NCI-H2227 (cell line): ENCODE results near the gene ZSCAN20.

Experiments
- DNase-seq: peaks from one replicate; lab custom pipeline; 2025; ENCODE audit not compliant: unreplicated experiment; lab: John Stamatoyannopoulos, UW

Gene ZSCAN20

DNA sequence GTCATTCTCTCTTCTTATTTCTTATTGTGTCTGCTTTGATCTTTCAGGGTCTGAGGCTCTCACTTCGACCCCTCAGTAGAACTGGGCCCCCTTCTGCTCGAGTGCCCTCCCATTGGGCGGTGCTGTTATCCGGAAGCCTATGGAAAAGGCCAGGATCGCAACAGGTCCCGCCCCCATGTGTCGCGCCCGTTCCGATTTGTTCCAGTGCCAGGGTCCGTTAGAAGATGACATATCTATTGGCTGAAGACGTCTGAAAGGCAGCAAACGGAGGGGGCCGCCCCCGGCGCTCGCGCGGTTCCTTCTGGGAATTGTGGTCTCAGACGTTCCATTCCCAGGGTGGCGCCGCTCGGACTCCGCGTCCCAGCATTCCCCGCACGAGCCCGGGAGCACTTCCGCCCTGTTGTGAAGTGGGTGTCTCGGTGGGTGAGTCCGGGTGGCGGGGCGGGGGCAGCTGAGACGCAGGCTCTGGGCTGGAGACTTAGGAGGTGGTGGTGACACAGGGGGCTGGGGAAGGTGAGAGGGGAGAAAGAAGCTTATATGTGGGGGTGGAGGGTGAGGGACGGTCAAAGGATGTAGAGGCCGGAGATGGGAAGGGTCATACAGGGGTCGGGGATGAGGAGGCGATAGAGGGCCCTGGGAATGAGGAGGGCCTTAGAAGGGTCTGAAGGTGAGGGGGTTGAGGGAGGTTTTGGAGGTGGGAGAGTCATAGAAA lies at the start of gene ZSCAN20:
TSS of gene ZSCAN20 (plus strand) at position 377 of the 712 bp plus-strand sequence. CDS start 6,644 bp downstream, outside the sequence.
- peak; percentile 99 for DNase-seq

DNA sequence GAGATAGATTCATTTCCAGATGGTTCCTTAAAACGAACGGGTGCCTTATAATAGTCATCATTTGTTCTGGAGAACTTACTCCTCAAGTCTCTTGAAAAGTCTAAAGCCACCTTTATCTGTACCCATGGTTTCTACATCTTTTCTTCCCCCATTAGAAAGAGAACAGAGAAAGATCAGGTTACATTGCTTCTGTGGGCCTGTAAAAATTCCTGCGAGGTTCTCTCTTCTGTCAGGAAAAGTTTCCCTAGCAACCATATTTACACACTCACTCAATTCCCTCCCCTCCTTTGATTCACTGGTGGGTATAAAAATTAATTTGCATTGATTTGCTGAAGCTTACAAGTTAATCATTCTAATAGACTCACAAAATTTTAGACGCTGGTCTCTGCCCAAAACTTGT lies 48.2 kb upstream of the ZSCAN20 start:
- no peak for DNase-seq

DNA sequence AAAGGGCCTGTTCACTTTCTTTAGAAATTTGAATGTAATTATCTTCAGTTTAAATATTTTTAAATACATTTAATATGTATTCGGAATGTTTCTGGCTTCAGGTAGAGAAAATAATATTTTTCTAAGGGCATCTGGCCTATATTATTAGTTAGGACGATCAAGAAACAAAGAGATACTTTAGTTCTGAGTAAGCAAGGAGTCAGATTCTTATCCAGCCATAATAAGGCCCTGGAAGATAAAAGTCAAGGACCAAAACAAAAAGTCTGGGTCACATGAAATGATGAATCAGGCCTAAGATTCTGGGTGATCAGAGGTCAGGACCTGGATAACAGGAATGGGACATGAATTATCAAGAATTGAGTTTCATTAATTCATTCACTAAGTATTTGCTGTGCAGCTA lies 47.8 kb upstream of the ZSCAN20 start:
- DNase-seq: no peak

DNA sequence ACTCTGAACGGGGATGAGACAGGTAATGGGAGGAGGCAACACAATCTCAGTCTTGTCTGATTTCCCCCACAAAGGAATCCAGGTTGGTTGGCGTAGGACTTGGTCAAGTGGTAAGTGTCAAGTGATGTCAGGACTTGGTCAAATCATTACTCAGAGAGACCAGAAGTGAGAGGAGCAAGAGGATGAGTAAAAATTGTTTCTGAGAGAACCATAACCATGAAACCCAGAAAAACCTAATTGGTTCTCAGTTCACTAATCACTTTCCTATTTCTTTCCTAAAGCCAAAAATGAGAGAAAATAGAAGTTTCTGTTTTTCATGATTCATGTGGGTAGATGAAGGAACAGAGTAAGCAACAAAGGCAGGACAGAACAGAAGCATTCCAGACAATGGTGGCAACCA lies 46.5 kb upstream of the ZSCAN20 start:
- DNase-seq: no peak

DNA sequence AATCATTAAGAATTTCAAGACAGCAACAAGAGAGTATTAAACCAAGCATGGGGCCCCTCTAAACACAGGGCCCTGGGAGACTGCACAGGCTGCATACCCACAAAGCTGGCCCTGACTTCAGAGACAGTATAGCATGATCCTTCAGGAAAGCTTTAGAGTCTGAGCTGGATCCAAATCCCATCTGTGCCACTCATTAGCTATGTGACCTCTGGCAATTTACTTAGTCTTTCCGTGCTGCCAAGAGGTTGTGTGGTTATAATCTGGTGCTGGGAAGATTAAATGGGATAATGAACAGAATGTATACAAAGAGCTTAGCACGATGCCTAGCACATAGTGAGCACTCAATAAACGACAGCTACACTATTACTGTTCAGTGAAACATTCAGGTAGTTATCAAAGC lies 45.5 kb upstream of the ZSCAN20 start:
- no peak for DNase-seq

DNA sequence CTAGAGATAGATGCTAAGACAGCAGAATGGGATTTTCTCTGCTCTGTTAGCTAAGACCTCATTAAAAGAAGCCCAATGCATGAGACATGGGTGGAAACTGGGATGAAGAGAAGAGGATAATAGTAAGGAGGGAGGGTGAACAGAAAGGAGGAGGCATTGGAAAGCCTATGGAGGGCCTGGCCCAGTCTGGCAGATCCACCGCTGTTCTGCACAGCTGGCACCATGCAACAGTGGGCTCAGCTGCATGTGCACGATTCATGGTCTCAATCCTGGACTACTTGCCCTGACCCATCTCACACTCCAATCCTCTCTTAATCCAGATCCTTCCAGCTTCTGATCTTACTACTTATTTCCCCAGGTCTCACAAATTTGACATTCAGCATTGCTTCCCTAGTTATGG lies 43.8 kb upstream of the ZSCAN20 start:
- peak; percentile 26 for DNase-seq

DNA sequence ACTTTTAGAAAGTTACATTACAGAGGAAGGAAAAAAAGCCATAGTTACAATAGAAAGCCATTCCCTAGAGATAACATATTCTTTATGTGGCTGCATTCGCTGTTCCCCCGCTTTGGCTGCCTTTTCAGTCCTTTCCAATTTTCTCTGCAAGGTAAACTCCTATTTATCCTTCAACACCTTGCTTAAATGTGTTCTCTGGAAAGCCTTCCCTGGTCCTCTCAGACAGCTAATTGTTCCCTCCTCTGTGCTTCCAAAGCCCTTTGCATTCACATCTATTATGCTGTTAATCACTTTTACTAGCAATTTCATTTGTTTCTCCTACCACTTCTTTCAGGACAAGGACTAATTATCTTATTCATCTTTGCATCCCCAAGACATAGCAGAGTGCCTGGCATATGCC lies 43.1 kb upstream of the ZSCAN20 start:
- DNase-seq: no peak

DNA sequence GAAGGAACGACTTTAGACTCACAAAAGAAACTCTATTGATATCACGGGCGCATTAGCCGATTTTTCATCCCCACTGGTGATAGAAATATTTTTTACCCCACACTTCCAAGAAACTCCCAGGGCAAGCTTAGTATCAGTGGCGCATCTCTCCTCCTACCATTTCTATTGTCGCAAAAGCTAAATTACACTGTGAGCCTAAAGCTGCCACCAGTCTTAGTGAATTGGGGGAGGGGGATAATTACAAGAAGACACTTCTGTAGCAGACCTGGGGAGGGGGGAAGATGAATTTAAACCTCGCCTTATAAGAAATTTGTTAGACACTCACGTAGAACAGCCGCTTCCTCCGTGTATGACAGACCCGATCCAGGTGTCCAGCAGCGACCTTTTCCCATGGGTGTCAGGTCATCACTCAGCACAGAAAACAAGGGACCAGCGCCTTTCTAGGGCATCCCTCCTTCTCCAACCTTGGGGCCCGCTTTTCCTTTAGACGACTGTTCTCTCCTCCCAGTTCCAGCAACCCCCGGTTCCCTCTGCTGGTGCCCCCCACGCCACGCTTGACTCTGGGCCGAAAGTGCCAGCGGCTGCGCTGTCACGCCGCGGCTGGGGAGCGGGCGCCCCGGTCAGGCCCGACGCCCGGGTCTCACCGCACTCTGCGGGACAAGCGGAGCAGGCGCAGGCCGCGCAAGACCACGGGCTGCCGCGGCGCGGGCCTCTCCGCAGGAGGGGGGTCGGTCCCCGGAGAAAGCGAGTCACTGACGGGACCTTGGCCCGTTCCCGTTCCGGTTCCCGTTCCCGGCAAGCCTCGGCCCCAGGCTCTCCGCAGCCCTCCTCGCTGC lies 42.4 kb upstream of the ZSCAN20 start:
- DNase-seq: peak; percentile 57

DNA sequence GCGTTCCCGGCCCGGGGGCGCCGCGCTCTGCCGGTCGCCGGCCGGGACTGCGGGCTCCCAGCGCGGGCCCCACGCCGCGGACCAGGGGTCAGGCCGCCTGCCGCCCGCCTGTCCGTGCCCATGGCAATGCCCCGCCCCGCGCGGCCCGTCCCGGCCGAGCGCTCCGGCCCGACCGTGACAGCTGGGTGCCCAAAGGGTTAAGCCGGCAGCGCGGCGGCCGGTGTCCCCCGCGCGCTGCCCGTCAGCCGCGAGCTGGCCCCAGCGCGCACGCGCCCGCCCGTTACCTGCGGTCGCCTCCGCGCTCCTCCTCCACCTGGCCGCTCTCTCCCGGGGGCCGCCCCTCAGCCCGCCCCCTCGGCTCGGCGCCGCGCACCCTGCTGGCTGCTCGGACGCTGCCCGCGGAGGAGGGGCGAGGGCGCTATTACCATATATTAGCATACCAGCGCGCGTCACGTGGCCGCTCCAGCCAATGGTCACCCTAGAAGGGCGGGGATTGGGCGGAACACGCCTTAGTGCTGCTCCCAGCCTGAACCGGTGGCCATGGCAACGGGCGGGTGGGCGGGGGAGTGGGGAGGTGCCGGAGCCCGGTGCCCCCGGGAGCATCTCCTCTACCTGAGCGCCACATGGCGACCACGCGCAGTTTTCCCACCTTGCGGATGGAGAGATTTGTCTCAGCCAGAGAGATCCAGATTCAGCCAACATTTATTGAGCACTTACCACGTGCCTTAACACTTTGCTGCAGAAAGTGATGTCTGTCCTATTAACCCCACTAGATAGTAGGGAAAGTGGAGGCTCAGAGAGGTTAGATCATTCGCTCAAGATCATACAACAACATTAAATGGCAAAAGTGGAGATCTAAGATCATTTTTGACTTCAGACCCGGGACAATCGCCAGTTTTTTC lies 41.5 kb upstream of the ZSCAN20 start, which contains the start of gene PHC2:
TSS of gene PHC2 (minus strand) at position 404 of the 902 bp plus-strand sequence. CDS start 55,556 bp downstream, outside the sequence.
- peak; percentile 98 for DNase-seq

DNA sequence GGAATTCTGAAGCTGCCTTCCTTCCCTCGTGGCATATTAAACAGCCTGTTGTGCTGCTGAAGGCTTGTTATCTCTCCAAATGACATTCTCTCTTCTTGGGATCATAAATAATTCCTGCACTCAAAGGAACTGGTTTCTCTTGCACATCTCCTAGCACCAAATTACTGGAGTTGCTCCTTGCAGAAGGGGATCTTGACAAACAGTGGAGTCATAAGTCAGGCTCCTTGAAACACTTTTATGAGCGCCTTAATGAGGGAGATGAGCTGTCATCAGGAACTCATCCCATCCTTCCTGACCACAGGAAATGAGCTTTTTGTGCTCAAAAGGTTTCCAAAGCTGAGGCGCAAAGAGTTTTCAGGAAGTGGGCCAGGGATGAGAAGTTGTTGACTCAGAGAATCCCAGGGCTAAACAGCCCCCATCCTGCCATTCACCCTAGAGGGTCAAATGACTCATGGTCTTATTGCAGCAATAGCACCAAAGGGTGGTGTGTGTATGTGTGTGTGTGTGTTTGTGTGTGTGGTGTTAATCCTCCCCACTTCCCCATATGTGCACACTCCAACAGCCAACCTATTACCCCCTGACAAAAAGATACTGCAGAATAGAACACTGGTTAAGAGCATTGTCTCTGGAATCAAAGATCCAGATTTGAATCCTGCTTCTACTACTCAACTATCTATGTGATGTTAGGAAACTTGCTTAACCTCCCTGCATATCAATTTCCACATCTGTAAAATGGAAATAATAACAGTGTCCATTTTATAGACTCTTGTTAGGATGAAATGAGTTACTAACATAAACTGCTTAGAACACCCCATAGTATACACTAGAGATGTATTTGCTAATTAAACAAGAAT lies 38.7 kb upstream of the ZSCAN20 start:
- DNase-seq: peak; percentile 39

DNA sequence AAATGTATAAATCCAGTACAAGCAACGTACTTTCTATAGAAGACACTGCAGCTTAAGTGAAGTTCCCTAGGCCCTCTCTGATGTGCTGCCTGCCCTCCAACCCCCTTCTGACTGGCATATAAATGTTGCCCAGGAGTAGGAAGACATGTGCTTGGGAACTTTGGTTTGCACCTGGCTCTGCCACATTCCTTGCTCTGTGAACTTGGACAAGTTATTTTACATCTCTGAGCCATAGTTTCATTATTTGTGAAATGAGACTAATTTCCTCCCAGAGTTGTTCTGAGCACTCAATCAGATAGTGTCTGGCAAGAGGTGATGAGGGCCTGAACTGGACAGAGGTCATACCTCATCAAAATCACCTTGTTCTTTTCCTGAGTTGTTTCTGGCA lies 38.1 kb upstream of the ZSCAN20 start:
- no peak for DNase-seq

DNA sequence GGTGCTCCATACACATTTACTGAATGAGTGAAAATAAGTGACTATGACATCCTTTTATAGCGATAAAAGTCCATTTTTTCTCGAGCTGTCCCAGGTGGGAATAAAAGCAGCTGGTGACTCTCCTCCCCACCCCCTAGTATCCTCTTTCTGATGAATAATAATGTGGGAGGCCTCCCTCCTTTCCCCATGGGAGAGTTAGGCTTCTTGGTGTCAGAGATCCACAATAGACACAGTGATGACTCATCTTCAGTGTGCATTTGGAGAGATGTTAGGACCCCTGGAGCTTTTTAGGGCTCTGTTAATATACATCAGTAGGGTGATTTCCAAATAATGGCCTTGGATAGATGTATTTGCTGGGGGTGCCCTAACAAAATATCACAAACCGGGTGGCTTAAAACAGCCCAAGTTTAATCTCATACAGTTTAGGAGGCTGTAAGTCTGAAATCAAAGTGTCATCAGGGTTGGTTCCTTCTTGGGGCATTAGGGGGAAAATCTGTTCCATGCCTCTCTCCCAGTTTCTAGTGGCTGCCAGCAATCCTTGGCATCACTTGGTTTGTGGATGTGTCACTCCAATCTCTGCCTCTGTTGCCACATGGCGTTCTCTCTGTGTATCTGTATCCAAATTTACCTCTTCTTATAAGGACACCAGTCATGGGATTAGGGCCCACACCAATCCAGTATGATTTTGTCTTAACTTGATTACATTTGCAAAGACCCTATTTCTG lies 37.2 kb upstream of the ZSCAN20 start:
- no peak for DNase-seq

DNA sequence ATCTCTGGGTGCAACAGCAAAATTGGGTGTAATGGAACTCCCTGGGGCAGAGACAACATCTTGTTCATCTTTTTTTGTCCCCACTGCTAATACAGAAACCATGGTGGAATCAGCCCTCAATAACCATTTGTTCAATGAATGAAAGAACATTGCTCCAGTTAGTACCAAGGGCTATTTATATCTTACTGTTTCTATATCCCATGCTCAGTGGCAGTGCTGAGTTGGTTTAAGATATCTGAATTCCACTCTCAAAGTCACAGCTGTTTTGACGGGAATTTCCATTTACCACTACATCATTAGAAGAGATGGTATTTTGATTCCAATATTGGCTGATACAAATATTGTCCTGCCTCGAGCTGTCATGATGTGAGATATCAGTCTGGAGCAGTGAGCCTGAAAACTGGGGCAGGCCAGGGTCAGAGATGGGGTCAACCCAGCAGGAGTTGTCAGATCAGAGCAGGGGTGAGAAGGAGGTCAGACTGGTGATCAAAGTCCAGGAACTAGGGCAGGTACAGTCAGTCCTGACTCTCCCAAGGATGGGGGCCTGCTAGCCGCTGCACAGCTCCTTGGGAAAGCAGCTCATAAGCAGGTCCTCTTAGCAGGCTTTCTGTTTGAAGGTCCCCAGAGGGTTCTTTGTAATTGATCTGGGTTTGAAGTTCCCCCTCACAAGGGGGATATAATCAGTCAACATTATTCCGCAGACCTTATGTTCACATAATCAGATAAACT lies 35.7 kb upstream of the ZSCAN20 start:
- DNase-seq: no peak

DNA sequence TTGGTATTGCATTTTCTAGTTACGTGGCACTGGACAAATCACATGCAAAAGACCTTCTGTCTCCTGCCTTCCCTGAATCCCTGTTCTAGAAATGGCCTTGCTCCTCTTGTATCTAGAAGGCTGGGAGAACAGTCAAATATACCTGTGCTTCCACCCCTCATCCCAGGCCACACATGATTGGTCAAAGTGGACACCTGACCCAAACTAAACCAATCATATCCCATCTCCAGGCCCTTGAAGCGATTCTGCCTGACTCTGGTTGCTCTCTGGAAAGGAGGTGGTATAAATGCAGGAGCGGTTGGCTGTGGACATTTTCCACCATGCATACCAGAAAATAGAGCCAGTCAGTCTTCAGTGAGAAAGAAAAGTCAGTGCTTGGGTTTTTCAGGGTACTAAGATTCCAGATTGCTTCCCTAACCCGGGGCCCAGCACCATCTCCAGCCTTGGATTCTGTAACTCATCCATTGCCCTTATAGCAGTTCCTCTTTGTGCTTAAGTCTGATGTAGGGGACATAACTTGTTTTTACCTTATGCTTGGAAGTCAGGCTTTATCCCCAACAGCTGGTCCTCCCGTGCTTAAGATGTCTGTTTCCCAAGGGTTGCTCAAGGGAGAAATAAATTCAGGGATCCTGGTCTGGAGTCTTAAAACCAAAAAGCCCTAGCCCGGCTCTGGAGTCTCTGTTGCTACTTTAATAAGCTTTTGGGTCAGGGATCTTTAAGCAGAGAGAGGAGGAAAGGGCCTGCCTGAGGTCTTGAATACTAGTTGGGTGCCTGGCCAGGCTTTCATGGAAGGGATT lies 33.9 kb upstream of the ZSCAN20 start:
- no peak for DNase-seq

DNA sequence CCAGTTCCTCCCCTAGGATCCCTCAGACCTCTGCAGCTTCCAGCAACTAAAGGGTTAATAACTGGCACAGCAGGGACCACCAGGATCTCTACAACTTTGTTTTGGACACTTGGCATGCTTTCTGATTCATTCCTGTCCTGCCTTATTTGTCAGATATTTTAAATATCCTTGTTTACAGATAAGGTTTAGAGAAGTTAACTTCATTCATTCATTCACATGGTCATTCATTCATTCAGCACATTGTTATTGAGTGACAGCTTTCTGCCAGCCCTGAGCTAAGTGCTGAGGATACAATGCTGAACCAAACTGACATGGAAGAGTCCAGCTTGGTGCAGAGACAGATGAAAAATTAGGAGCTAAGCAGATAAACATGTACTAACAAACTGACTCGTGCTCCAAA lies 32.8 kb upstream of the ZSCAN20 start:
- DNase-seq: no peak

DNA sequence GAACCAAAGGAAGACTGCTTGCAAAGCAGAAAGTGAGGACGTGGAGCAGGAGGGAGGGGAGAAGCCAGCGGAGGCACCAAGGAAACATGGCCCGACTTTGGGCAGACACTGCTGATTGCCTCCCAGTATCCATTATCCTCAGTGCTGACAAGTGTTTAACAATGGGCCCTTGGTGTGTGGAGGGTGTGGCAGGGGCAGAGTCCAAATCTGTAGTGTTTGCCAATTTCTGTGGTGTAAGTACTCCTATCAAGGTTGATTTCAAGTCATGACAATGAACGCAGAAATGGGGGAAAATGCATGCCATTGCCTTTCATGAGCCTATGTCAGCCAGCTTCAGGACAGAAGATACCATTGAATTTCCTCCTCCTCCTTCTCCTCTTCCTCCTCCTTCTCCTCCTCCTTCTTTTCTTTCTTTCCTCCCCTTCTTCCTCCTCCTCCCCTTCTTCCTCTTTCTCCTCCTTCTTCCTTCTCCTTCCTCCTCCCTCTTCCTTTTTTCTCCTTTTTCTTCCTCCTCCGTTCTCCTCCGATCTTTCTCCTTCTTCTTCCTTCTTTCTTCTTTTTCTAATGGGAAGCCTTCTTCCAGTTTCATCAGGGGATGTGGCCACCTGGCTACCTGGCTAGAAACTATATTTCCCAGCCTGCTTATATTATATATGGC lies 31.2 kb upstream of the ZSCAN20 start:
- no peak for DNase-seq

DNA sequence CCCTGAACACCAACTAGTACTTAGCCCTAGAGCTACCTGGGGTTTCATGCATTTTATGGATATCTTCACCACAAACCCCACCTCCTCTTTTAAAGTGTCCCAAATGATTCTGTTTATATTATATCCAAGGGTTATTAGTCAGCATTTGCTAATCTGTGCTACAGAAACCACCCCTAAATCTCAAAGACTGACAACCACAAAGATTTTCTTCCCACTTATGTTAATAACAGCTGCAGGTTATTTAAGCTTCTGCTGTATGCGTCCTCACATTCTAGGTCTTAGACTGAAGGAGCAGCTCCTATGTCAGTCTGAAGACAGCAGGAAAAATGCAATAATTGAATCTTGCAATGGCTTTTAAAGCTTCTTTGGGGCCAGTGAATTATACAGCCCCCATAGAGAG lies 30.3 kb upstream of the ZSCAN20 start:
- no peak for DNase-seq
